Measurements from ENCODE around the gene FTSJ1. TPM values are rescaled to one million over a fixed set of nuclear protein-coding genes. Genes with fewer than 3 reads are reported as not detected.

The FTSJ1 gene
- total and polyA plus RNA-seq, 9 donors, result 23.2 to 45.9 (median 31.7) TPM

- no peak overlapping the region for H3K4me3 ChIP-seq
- 74 to 80% (median 78%) methylated on average over 3 of the region's 3 CpGs for WGBS, 3 donors
- no peaks in the 10 kb centered on the region for H3K4me1 ChIP-seq (ENCODE audit: insufficient read depth)
- H3K27me3 ChIP-seq, result no peaks in the 10 kb centered on the region
- no peak for TF ChIP-seq CTCF (IDR thresholded peaks at IDR 0.05)
- TF ChIP-seq EP300 (IDR thresholded peaks at IDR 0.05), result no peak
- no peak for TF ChIP-seq POLR2A (IDR thresholded peaks at IDR 0.05)
- intact Hi-C loops (cut with DNase I), result no loop called here
- no peak for DNase-seq
- no peaks in the 10 kb centered on the region for H3K9me3 ChIP-seq
- H3K27ac ChIP-seq, result no peak overlapping the region
- no peaks in the 10 kb centered on the region for H3K36me3 ChIP-seq
Observed at GRCh38 chrX:48480142-48480541, 4.1 kb downstream of the FTSJ1 start.

GRCh38 chrX:48480583-48480982, 4.6 kb downstream of the FTSJ1 start:
- WGBS, 3 donors, result 76 to 81% (median 78%) methylated on average over 3 of the region's 3 CpGs
- TF ChIP-seq EP300 (IDR thresholded peaks at IDR 0.05) (no peak), POLR2A (IDR thresholded peaks at IDR 0.05) (no peak), CTCF (IDR thresholded peaks at IDR 0.05) (no peak)
- DNase-seq, result no peak
- H3K9me3 ChIP-seq, result no peaks in the 10 kb centered on the region
- intact Hi-C loops (cut with DNase I), result no loop called here
- H3K27me3 ChIP-seq, result no peaks in the 10 kb centered on the region
- no peak overlapping the region for H3K4me3 ChIP-seq
- H3K4me1 ChIP-seq (ENCODE audit: insufficient read depth), result no peaks in the 10 kb centered on the region
- H3K36me3 ChIP-seq, result no peaks in the 10 kb centered on the region
- no peak overlapping the region for H3K27ac ChIP-seq

DNA sequence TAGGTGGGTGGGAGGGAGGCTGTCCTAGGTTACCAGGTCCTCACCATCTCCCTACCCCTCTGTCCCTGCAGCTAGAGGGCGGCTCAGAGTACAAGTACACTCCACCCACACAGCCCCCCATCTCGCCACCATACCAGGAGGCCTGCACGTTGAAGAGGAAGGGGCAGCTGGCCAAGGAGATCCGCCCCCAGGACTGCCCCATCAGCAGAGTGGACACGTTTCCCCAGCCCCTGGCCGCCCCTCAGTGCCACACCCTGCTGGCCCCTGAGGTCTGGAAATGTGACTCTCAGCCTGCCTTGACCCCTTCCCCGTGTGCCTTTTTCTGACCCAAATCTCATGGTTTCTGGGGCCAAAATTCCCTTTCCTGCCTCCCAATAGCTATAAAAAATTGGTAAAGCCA, 6.5 kb downstream of the FTSJ1 start:
- H3K27ac ChIP-seq, result no peak overlapping the region
- no peaks in the 10 kb centered on the region for H3K36me3 ChIP-seq
- intact Hi-C loops (cut with DNase I), result no loop called here
- no peak for TF ChIP-seq EP300 (IDR thresholded peaks at IDR 0.05)
- no peak for TF ChIP-seq CTCF (IDR thresholded peaks at IDR 0.05)
- no peak for TF ChIP-seq POLR2A (IDR thresholded peaks at IDR 0.05)
- H3K4me3 ChIP-seq, result no peak overlapping the region
- WGBS, 3 donors, result 57 to 61% (median 58%) methylated on average over 7 of the region's 7 CpGs
- H3K27me3 ChIP-seq, result no peaks in the 10 kb centered on the region
- no peaks in the 10 kb centered on the region for H3K9me3 ChIP-seq
- no peak for DNase-seq
- H3K4me1 ChIP-seq (ENCODE audit: insufficient read depth), result no peaks in the 10 kb centered on the region

GRCh38 chrX:48487362-48487798, 11.4 kb downstream of the FTSJ1 start:
- no peak for TF ChIP-seq CTCF (IDR thresholded peaks at IDR 0.05)
- TF ChIP-seq POLR2A (IDR thresholded peaks at IDR 0.05), result no peak
- no peak for TF ChIP-seq EP300 (IDR thresholded peaks at IDR 0.05)
- Histone ChIP-seq H3K27ac (no peak overlapping the region), H3K4me1 (ENCODE audit: insufficient read depth) (no peaks in the 10 kb centered on the region), H3K9me3 (no peaks in the 10 kb centered on the region), H3K27me3 (no peaks in the 10 kb centered on the region), H3K36me3 (no peaks in the 10 kb centered on the region), H3K4me3 (no peak overlapping the region)
- 77 to 82% (median 80%) methylated on average over 10 of the region's 10 CpGs for WGBS, 3 donors
- intact Hi-C loops (cut with DNase I), result no loop called here
- DNase-seq, result no peak

Data from ovary (tissue), 9 donors.